ENCODE data around the gene ZNF569.
"Not testable (repeated sequence)": the region's sequence is repeated elsewhere in the genome, so short reads cannot be mapped to it uniquely, and the experiment has no call there.

Gene ZNF569

GRCh38 chr19:37466798-37467607 is at the start of gene ZNF569:
TSS of gene ZNF569 (minus strand) at chr19:37467444. CDS start at chr19:37444921, 22,523 bp downstream.
- peak; percentile 85 for DNase-seq

- no peak for DNase-seq
Observed at GRCh38 chr19:37513397-37513796, 46.2 kb upstream of the ZNF569 start.

GRCh38 chr19:37511821-37512220 is 44.6 kb upstream of the ZNF569 start:
- no peak for DNase-seq

GRCh38 chr19:37511186-37511585 is 43.9 kb upstream of the ZNF569 start:
- no peak for DNase-seq

- no peak for DNase-seq
Observed at GRCh38 chr19:37507167-37507464, 39.9 kb upstream of the ZNF569 start.

GRCh38 chr19:37506387-37507166 is 39.3 kb upstream of the ZNF569 start, which contains the start of gene ZNF793:
TSS of gene ZNF793 (plus strand) at chr19:37506939. CDS start at chr19:37523440, 16,501 bp downstream.
- peak; percentile 80 for DNase-seq

- DNase-seq = no peak
Observed at GRCh38 chr19:37505958-37506386, 38.7 kb upstream of the ZNF569 start.

- DNase-seq = no peak
Observed at GRCh38 chr19:37492213-37492612, 25.0 kb upstream of the ZNF569 start.

- no peak for DNase-seq
Observed at GRCh38 chr19:37484406-37485168, 17.3 kb upstream of the ZNF569 start.

GRCh38 chr19:37472165-37472564 is 4.9 kb upstream of the ZNF569 start:
- no peak for DNase-seq

- no peak for DNase-seq
Observed at GRCh38 chr19:37470216-37470615, 3.0 kb upstream of the ZNF569 start.

GRCh38 chr19:37468961-37469777 is 1.9 kb upstream of the ZNF569 start, which contains the start of gene ZNF570:
TSS of gene ZNF570 (plus strand) at chr19:37469356. CDS start at chr19:37470355, 999 bp downstream.
- DNase-seq = peak; percentile 80

- DNase-seq = no peak
Observed at GRCh38 chr19:37467608-37468090, 405 bp upstream of the ZNF569 start.

- no peak for DNase-seq
Observed at GRCh38 chr19:37466277-37466797, 907 bp downstream of the ZNF569 start.

- no peak for DNase-seq
Observed at GRCh38 chr19:37452500-37453245, 14.6 kb downstream of the ZNF569 start.

GRCh38 chr19:37413313-37414084 is 53.7 kb downstream of the ZNF569 start:
- no peak for DNase-seq

GRCh38 chr19:37412700-37413099 is 54.5 kb downstream of the ZNF569 start:
- DNase-seq = no peak

- not testable (repeated sequence) for DNase-seq
Observed at GRCh38 chr19:37406140-37406846, 61.0 kb downstream of the ZNF569 start.

GRCh38 chr19:37403403-37403802 is 63.8 kb downstream of the ZNF569 start:
- DNase-seq = no peak

GRCh38 chr19:37401078-37401477 is 66.2 kb downstream of the ZNF569 start:
- no peak for DNase-seq
